Activated CD4-positive, alpha-beta T cell treated with anti-CD3 and anti-CD28 coated beads for 48 hours (primary cell): ENCODE results near the gene HDGFL3.
"Not testable (repeated sequence)": the region's sequence is repeated elsewhere in the genome, so short reads cannot be mapped to it uniquely, and the experiment has no call there.

Experiments used
- DNase-seq: peaks from one replicate; pipeline ENCODE4 v3.0.0-alpha.2; 2020

The HDGFL3 gene

GRCh38 chr15:83094583-83094982 lies 113.0 kb downstream of the HDGFL3 start:
- DNase-seq = no peak

GRCh38 chr15:83092309-83092976 lies 115.2 kb downstream of the HDGFL3 start:
- DNase-seq = no peak

- not testable (repeated sequence) for DNase-seq
These were observed 115.7 kb downstream of the HDGFL3 start for GRCh38 chr15:83091965-83092308.

GRCh38 chr15:83090465-83090864 lies 117.2 kb downstream of the HDGFL3 start:
- no peak for DNase-seq

- no peak for DNase-seq
These were observed 118.7 kb downstream of the HDGFL3 start for GRCh38 chr15:83088876-83089275.

- no peak for DNase-seq
These were observed 120.0 kb downstream of the HDGFL3 start for GRCh38 chr15:83087576-83087975.

- DNase-seq = not testable (repeated sequence)
These were observed 121.6 kb downstream of the HDGFL3 start for GRCh38 chr15:83085864-83086552.

- not testable (repeated sequence) for DNase-seq
These were observed 122.2 kb downstream of the HDGFL3 start for GRCh38 chr15:83085461-83085860.

- DNase-seq = no peak
These were observed 124.8 kb downstream of the HDGFL3 start for GRCh38 chr15:83082730-83083386.

GRCh38 chr15:83081256-83082014 lies 126.2 kb downstream of the HDGFL3 start:
- no peak for DNase-seq

GRCh38 chr15:83078712-83079111 lies 128.9 kb downstream of the HDGFL3 start:
- no peak for DNase-seq
